Superior temporal gyrus (tissue), 1 donor: ENCODE results near the gene KRTAP10-4.
"Not testable (repeated sequence)": the region's sequence is repeated elsewhere in the genome, so short reads cannot be mapped to it uniquely, and the experiment has no call there.

Experiments used
- DNase-seq: peaks from one replicate; pipeline ENCODE4 v3.0.0-alpha.2; 2016; ENCODE audit errors: extremely low spot score

Gene KRTAP10-4

GRCh38 chr21:44573630-44574456, at the start of gene KRTAP10-4:
KRTAP10-4 (plus strand) TSS chr21:44573729; CDS start chr21:44573759, 30 bp downstream.
- not testable (repeated sequence) for DNase-seq

- no peak for DNase-seq
Observed at GRCh38 chr21:44524414-44525371, 48.8 kb upstream of the KRTAP10-4 start.

GRCh38 chr21:44525391-44526095, 48.0 kb upstream of the KRTAP10-4 start:
- DNase-seq = no peak

- DNase-seq = no peak
Observed at GRCh38 chr21:44526096-44526997, 47.2 kb upstream of the KRTAP10-4 start.

- DNase-seq = no peak
Observed at GRCh38 chr21:44527156-44527982, 46.2 kb upstream of the KRTAP10-4 start.

- no peak for DNase-seq
Observed at GRCh38 chr21:44527983-44528633, 45.4 kb upstream of the KRTAP10-4 start.

GRCh38 chr21:44528634-44528995, 44.9 kb upstream of the KRTAP10-4 start:
- no peak for DNase-seq

GRCh38 chr21:44529011-44529421, 44.5 kb upstream of the KRTAP10-4 start:
- DNase-seq = no peak

- DNase-seq = no peak
Observed at GRCh38 chr21:44529503-44530125, 43.9 kb upstream of the KRTAP10-4 start.

GRCh38 chr21:44530221-44530902, 43.2 kb upstream of the KRTAP10-4 start:
- no peak for DNase-seq

- DNase-seq = no peak
Observed at GRCh38 chr21:44530903-44531605, 42.5 kb upstream of the KRTAP10-4 start.

- no peak for DNase-seq
Observed at GRCh38 chr21:44531606-44532564, 41.6 kb upstream of the KRTAP10-4 start.

- DNase-seq = no peak
Observed at GRCh38 chr21:44532712-44533111, 40.8 kb upstream of the KRTAP10-4 start.

GRCh38 chr21:44533121-44533890, 40.2 kb upstream of the KRTAP10-4 start:
- no peak for DNase-seq

GRCh38 chr21:44533891-44534627, 39.5 kb upstream of the KRTAP10-4 start:
- DNase-seq = no peak
